GM23248 (cell line): ENCODE measurements around the gene GOLGA6L2. TPM values are rescaled to one million over a fixed set of nuclear protein-coding genes. Genes with fewer than 3 reads are reported as not detected.
"Not testable (repeated sequence)": the region's sequence is repeated elsewhere in the genome, so short reads cannot be mapped to it uniquely, and the experiment has no call there.

Experiments
- DNase-seq: peaks from one replicate; pipeline ENCODE4 v3.0.0-alpha.2; 2015
- H2AFZ ChIP-seq: fragments of 200-600 bp; sonication (generic); 2 replicates; pipeline ENCODE4 v1.6.1; 2016; ENCODE audit warnings: antibody characterized with exemption
- H3F3A ChIP-seq: fragments of 200-600 bp; sonication (generic); 2 replicates; pipeline ENCODE4 v1.6.1; 2016; ENCODE audit warnings: mild to moderate bottlenecking, antibody characterized with exemption, mixed run types; ENCODE audit not compliant: insufficient read depth
- H3K27ac ChIP-seq: fragments of 200-600 bp; sonication (generic); 2 replicates; pipeline ENCODE4 v1.5.1; 2016; ENCODE audit warnings: mild to moderate bottlenecking
- H3K27me3 ChIP-seq: fragments of 200-600 bp; sonication (generic); replicated peaks from 2 replicates; pipeline ENCODE4 v1.6.1; 2016; ENCODE audit warnings: mild to moderate bottlenecking; ENCODE audit not compliant: insufficient read depth
- H3K36me3 ChIP-seq: fragments of 200-600 bp; sonication (generic); 2 replicates; pipeline ENCODE4 v1.6.1; 2016; ENCODE audit warnings: low read depth, mild to moderate bottlenecking
- H3K4me1 ChIP-seq: fragments of 200-600 bp; sonication (generic); 2 replicates; pipeline ENCODE4 v1.6.1; 2016; ENCODE audit warnings: mild to moderate bottlenecking; ENCODE audit not compliant: insufficient read depth
- H3K4me2 ChIP-seq: fragments of 200-600 bp; sonication (generic); one replicate; pipeline ENCODE4 v1.6.1; 2016; ENCODE audit warnings: mild to moderate bottlenecking; ENCODE audit not compliant: unreplicated experiment
- H3K4me3 ChIP-seq: fragments of 200-600 bp; sonication (generic); 2 replicates; pipeline ENCODE4 v1.5.1; 2016; ENCODE audit warnings: mild to moderate bottlenecking
- H3K79me2 ChIP-seq: fragments of 200-600 bp; sonication (generic); 2 replicates; pipeline ENCODE4 v1.6.1; 2016; ENCODE audit warnings: mild to moderate bottlenecking; ENCODE audit not compliant: insufficient read depth
- H3K9ac ChIP-seq: fragments of 200-600 bp; sonication (generic); 2 replicates; pipeline ENCODE4 v1.6.1; 2016; ENCODE audit warnings: mild to moderate bottlenecking
- H3K9me2 ChIP-seq: fragments of 200-600 bp; sonication (generic); 2 replicates; pipeline ENCODE4 v1.6.1; 2016; ENCODE audit warnings: mixed run types, mild to moderate bottlenecking, moderate library complexity; ENCODE audit not compliant: insufficient read depth
- H3K9me3 ChIP-seq: fragments of 200-600 bp; sonication (generic); one replicate; pipeline ENCODE4 v1.6.1; 2017; ENCODE audit warnings: low read depth
- H4K20me1 ChIP-seq: fragments of 200-600 bp; sonication (generic); 2 replicates; pipeline ENCODE4 v1.6.0; 2016; ENCODE audit not compliant: insufficient read depth
- EZH2 ChIP-seq: fragments of 200-600 bp; sonication (generic); IDR thresholded peaks from 2 replicates; pipeline ENCODE4 v1.6.1; 2018; ENCODE audit warnings: antibody characterized with exemption, mild to moderate bottlenecking; ENCODE audit not compliant: insufficient read depth, poor library complexity, severe bottlenecking
- EZH2phosphoT487 ChIP-seq: fragments of 200-600 bp; sonication (generic); IDR thresholded peaks from 2 replicates; pipeline ENCODE4 v1.6.1; 2018; ENCODE audit warnings: antibody characterized with exemption, moderate library complexity, mild to moderate bottlenecking, low read depth; ENCODE audit not compliant: insufficient read depth
- WGBS, 2 experiments: methylation state at CpG; one replicate each; pipeline ENCODE4 v1.1.6; 2015 to 2017; ENCODE audit warnings: low lambda C conversion rate in 2 of 2, low coverage in 1 of 2; ENCODE audit errors: missing lambda C conversion rate in 2 of 2; 5-methylcytosine and 5-hydroxymethylcytosine counted together
- in situ Hi-C: fragments of 300-500 bp; cut with MboI; formaldehyde crosslinking; loops from 2 replicates; pipeline ENCODE4 v1.15.0; 2020
- polyA plus RNA-seq: library from polyadenylated mRNA; unstranded; fragments of >200 nt; fragmentation: Nextera tagmentation; extraction: Ambion mirVana; gene quantifications from 2 replicates; pipeline ENCODE4 v1.2.1, GENCODE V29; 2016
- total RNA-seq: library from RNA; depleted of rRNA; stranded (reverse); fragments of >200 nt; shearing (Covaris generic); gene quantifications from 2 replicates; pipeline ENCODE4 v1.2.3, GENCODE V29; 2014

Gene GOLGA6L2
- total and polyA plus RNA-seq, 2 experiments from 2014 or later: not detected

DNA sequence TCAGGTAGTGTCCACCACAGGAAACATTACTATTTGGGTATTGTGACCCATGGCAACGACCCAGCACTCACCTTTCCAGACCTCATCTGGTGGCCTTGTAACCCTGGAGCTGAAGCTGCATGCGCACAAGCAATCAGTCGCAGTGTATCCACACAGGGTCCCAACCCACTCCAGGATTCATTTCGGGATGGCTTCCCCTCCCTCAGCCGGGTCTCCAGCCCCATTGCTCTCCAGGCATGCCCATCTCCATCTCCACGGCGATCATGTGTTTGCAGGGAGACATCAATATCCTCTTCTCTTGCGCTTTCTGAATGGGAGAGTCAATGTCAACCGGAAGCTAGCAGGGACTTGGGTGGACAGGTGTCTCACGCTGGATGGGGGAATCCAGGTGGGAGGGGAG is 35.2 kb downstream of the GOLGA6L2 start:
- no peaks in the 10 kb centered on the region for H3K4me1 ChIP-seq
- H3K27me3 ChIP-seq: no peaks in the 10 kb centered on the region
- H2AFZ ChIP-seq: no peak overlapping the region
- no peaks in the 10 kb centered on the region for H4K20me1 ChIP-seq
- no peak for DNase-seq
- H3K79me2 ChIP-seq: no peaks in the 10 kb centered on the region
- in situ Hi-C loops: no loop called here
- no peak for TF ChIP-seq EZH2
- TF ChIP-seq EZH2phosphoT487: no peak
- no peak overlapping the region for H3K4me3 ChIP-seq
- H3K4me2 ChIP-seq: no peak overlapping the region
- no peaks in the 10 kb centered on the region for H3F3A ChIP-seq
- H3K36me3 ChIP-seq: no peaks in the 10 kb centered on the region
- WGBS, 2 experiments: 56 to 60% methylated on average over 10 of the region's 10 CpGs
- H3K9me2 ChIP-seq: no peaks in the 10 kb centered on the region
- H3K9me3 ChIP-seq: no peaks in the 10 kb centered on the region
- no peak overlapping the region for H3K9ac ChIP-seq
- H3K27ac ChIP-seq: no peak overlapping the region

GRCh38 chr15:23403550-23403949 is 43.5 kb downstream of the GOLGA6L2 start:
- Histone ChIP-seq H3K4me2 (no peak overlapping the region), H3F3A (no peaks in the 10 kb centered on the region), H4K20me1 (no peaks in the 10 kb centered on the region), H3K4me3 (no peak overlapping the region), H3K79me2 (no peaks in the 10 kb centered on the region), H3K9me2 (no peaks in the 10 kb centered on the region), H3K4me1 (no peaks in the 10 kb centered on the region), H3K36me3 (no peaks in the 10 kb centered on the region), H3K9me3 (no peaks in the 10 kb centered on the region), H3K9ac (no peak overlapping the region), H3K27ac (no peak overlapping the region), H3K27me3 (no peaks in the 10 kb centered on the region), H2AFZ (no peak overlapping the region)
- TF ChIP-seq EZH2phosphoT487 (no peak), EZH2 (no peak)
- no peak for DNase-seq
- in situ Hi-C loops: no loop called here
- 8 to 13% methylated on average over 4 of the region's 4 CpGs for WGBS, 2 experiments

DNA sequence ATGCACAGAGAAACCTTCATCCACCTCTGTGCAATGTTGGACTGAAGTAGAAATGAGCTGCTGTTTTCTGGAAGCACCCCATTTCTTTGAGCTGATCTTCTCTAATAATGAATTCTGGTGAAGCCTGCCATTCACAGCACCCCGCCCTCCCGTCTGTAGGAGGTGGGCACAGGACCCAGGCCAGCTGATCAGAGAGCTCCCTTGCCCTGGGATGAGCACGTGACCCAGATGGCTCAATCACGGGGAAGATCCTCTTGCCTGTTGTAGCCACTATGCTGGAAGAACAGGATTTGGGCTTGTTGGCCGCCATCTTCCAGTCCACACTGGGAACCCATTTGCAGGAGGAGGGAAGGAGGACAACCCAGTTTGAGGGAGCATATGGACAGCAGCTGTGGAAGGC is 44.5 kb downstream of the GOLGA6L2 start:
- in situ Hi-C loops: no loop called here
- H3K27ac ChIP-seq: no peak overlapping the region
- no peaks in the 10 kb centered on the region for H4K20me1 ChIP-seq
- no peaks in the 10 kb centered on the region for H3K79me2 ChIP-seq
- H3K9me3 ChIP-seq: no peaks in the 10 kb centered on the region
- no peak overlapping the region for H3K4me3 ChIP-seq
- no peak overlapping the region for H2AFZ ChIP-seq
- TF ChIP-seq EZH2phosphoT487 (no peak), EZH2 (no peak)
- H3K9ac ChIP-seq: no peak overlapping the region
- H3K4me2 ChIP-seq: no peak overlapping the region
- H3F3A ChIP-seq: no peaks in the 10 kb centered on the region
- H3K27me3 ChIP-seq: no peaks in the 10 kb centered on the region
- H3K9me2 ChIP-seq: no peaks in the 10 kb centered on the region
- no peak for DNase-seq
- no peaks in the 10 kb centered on the region for H3K36me3 ChIP-seq
- 21 to 25% methylated on average over 5 of the region's 5 CpGs for WGBS, 2 experiments
- H3K4me1 ChIP-seq: no peaks in the 10 kb centered on the region

- no peaks in the 10 kb centered on the region for H3K9me3 ChIP-seq
- in situ Hi-C loops: no loop called here
- H3K27me3 ChIP-seq: no peaks in the 10 kb centered on the region
- 24 to 76% methylated on average over 2 of the region's 2 CpGs for WGBS, 2 experiments
- H3K4me3 ChIP-seq: no peak overlapping the region
- no peaks in the 10 kb centered on the region for H3K9me2 ChIP-seq
- DNase-seq: no peak
- no peak overlapping the region for H3K9ac ChIP-seq
- H3K4me2 ChIP-seq: no peak overlapping the region
- no peak overlapping the region for H2AFZ ChIP-seq
- H3F3A ChIP-seq: no peaks in the 10 kb centered on the region
- H3K36me3 ChIP-seq: no peaks in the 10 kb centered on the region
- H4K20me1 ChIP-seq: no peaks in the 10 kb centered on the region
- TF ChIP-seq EZH2phosphoT487 (no peak), EZH2 (no peak)
- no peak overlapping the region for H3K27ac ChIP-seq
- H3K4me1 ChIP-seq: no peaks in the 10 kb centered on the region
- H3K79me2 ChIP-seq: no peaks in the 10 kb centered on the region
These were observed 44.9 kb downstream of the GOLGA6L2 start for GRCh38 chr15:23402140-23402539.

GRCh38 chr15:23401627-23402026 is 45.4 kb downstream of the GOLGA6L2 start:
- Histone ChIP-seq H4K20me1 (no peaks in the 10 kb centered on the region), H3K36me3 (no peaks in the 10 kb centered on the region), H3K9me3 (no peaks in the 10 kb centered on the region), H3K27ac (no peak overlapping the region), H3K27me3 (no peaks in the 10 kb centered on the region), H3K79me2 (no peaks in the 10 kb centered on the region), H3K4me2 (no peak overlapping the region), H3K4me1 (no peaks in the 10 kb centered on the region), H2AFZ (no peak overlapping the region), H3K4me3 (no peak overlapping the region), H3F3A (no peaks in the 10 kb centered on the region), H3K9ac (no peak overlapping the region), H3K9me2 (no peaks in the 10 kb centered on the region)
- no peak for DNase-seq
- 35 to 36% methylated on average over 8 of the region's 8 CpGs for WGBS, 2 experiments
- TF ChIP-seq EZH2: no peak
- no peak for TF ChIP-seq EZH2phosphoT487
- in situ Hi-C loops: no loop called here

GRCh38 chr15:23399207-23399606 is 47.8 kb downstream of the GOLGA6L2 start:
- H3K79me2 ChIP-seq, H4K20me1 ChIP-seq, H3K9ac ChIP-seq, H3K4me3 ChIP-seq, H3K36me3 ChIP-seq, H3F3A ChIP-seq, DNase-seq, H3K9me2 ChIP-seq, H3K9me3 ChIP-seq, H3K4me2 ChIP-seq, H2AFZ ChIP-seq, H3K4me1 ChIP-seq, in situ Hi-C loops, H3K27ac ChIP-seq, H3K27me3 ChIP-seq: not testable (repeated sequence)
- 37 to 40% methylated on average over 5 of the region's 5 CpGs for WGBS, 2 experiments

GRCh38 chr15:23398357-23398756 is 48.7 kb downstream of the GOLGA6L2 start:
- H3K4me1 ChIP-seq, H3K9me2 ChIP-seq, H3K4me3 ChIP-seq, H3K9ac ChIP-seq, H3K36me3 ChIP-seq, DNase-seq, H2AFZ ChIP-seq, H3K4me2 ChIP-seq, H3K27ac ChIP-seq, H3K79me2 ChIP-seq, H3K9me3 ChIP-seq, in situ Hi-C loops, H3F3A ChIP-seq, H3K27me3 ChIP-seq, H4K20me1 ChIP-seq: not testable (repeated sequence)
- 62 to 65% methylated on average over 4 of the region's 4 CpGs for WGBS, 2 experiments
